HK-2 (cell line): Measurements from ENCODE around the gene HNMT.

Source experiments
- DNase-seq: peaks from one replicate; pipeline ENCODE4 v3.0.0-alpha.2; 2018; ENCODE audit not compliant: unreplicated experiment

HNMT gene

GRCh38 chr2:138012082-138012481 lies 47.8 kb downstream of the HNMT start:
- no peak for DNase-seq

- no peak for DNase-seq
Measured at GRCh38 chr2:138012968-138013367, 48.7 kb downstream of the HNMT start.

GRCh38 chr2:138013639-138014038 lies 49.4 kb downstream of the HNMT start:
- no peak for DNase-seq

- DNase-seq, result no peak
Measured at GRCh38 chr2:138015494-138015893, 51.2 kb downstream of the HNMT start.

- DNase-seq, result no peak
Measured at GRCh38 chr2:138016351-138017087, 52.2 kb downstream of the HNMT start.

GRCh38 chr2:138017824-138018223 lies 53.6 kb downstream of the HNMT start:
- no peak for DNase-seq

- no peak for DNase-seq
Measured at GRCh38 chr2:138018866-138019688, 54.8 kb downstream of the HNMT start.

- DNase-seq, result no peak
Measured at GRCh38 chr2:138020432-138020831, 56.2 kb downstream of the HNMT start.

GRCh38 chr2:138021154-138021553 lies 56.9 kb downstream of the HNMT start:
- no peak for DNase-seq

GRCh38 chr2:138023298-138023697 lies 59.0 kb downstream of the HNMT start:
- DNase-seq, result no peak

GRCh38 chr2:138023976-138024375 lies 59.7 kb downstream of the HNMT start:
- no peak for DNase-seq

GRCh38 chr2:138026111-138027020 lies 62.1 kb downstream of the HNMT start:
- DNase-seq, result no peak

- no peak for DNase-seq
Measured at GRCh38 chr2:138028538-138028937, 64.3 kb downstream of the HNMT start.

- DNase-seq, result no peak
Measured at GRCh38 chr2:138029276-138029675, 65.0 kb downstream of the HNMT start.

- no peak for DNase-seq
Measured at GRCh38 chr2:138030459-138030858, 66.2 kb downstream of the HNMT start.

- no peak for DNase-seq
Measured at GRCh38 chr2:138032334-138032733, 68.1 kb downstream of the HNMT start.

GRCh38 chr2:138034536-138034935 lies 70.3 kb downstream of the HNMT start:
- DNase-seq, result no peak

GRCh38 chr2:138035608-138036217 lies 71.4 kb downstream of the HNMT start:
- DNase-seq, result no peak

- DNase-seq, result no peak
Measured at GRCh38 chr2:138036522-138036921, 72.2 kb downstream of the HNMT start.

GRCh38 chr2:138037090-138037489 lies 72.8 kb downstream of the HNMT start:
- DNase-seq, result no peak

GRCh38 chr2:138040616-138041015 lies 76.3 kb downstream of the HNMT start:
- DNase-seq, result no peak

GRCh38 chr2:138042311-138042710 lies 78.0 kb downstream of the HNMT start:
- no peak for DNase-seq
